GM12872 (cell line): ENCODE data around the gene MACROD2.

Experiments
- TF ChIP-seq, protein P1 (sequence below): IDR thresholded peaks from 3 replicates; pipeline ENCODE4 v1.5.1; 2011; ENCODE audit warnings: low read depth, mild to moderate bottlenecking, low read length, moderate library complexity; ENCODE audit not compliant: insufficient read depth

Gene MACROD2

DNA sequence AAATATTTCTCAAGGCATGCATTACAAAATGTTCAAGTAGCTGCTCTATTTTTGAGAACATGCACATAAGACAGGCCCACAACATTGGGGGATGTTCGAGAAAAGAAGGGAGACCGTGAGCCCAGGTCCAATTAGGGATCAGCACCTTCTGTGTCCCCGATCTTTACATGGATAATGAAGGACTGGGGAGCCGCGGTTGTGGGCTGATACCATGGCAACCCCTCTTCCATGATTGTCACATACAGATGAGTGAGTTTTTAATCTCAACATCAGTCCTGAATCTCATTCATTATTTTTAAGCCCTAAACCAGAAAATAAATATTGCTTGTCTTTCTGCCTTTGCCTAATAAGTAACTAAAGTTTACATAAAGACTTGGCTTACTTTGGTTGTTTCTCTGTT is 1642.2 kb downstream of the MACROD2 start:
- TF ChIP-seq, protein P1, sequence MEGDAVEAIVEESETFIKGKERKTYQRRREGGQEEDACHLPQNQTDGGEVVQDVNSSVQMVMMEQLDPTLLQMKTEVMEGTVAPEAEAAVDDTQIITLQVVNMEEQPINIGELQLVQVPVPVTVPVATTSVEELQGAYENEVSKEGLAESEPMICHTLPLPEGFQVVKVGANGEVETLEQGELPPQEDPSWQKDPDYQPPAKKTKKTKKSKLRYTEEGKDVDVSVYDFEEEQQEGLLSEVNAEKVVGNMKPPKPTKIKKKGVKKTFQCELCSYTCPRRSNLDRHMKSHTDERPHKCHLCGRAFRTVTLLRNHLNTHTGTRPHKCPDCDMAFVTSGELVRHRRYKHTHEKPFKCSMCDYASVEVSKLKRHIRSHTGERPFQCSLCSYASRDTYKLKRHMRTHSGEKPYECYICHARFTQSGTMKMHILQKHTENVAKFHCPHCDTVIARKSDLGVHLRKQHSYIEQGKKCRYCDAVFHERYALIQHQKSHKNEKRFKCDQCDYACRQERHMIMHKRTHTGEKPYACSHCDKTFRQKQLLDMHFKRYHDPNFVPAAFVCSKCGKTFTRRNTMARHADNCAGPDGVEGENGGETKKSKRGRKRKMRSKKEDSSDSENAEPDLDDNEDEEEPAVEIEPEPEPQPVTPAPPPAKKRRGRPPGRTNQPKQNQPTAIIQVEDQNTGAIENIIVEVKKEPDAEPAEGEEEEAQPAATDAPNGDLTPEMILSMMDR = no peak

DNA sequence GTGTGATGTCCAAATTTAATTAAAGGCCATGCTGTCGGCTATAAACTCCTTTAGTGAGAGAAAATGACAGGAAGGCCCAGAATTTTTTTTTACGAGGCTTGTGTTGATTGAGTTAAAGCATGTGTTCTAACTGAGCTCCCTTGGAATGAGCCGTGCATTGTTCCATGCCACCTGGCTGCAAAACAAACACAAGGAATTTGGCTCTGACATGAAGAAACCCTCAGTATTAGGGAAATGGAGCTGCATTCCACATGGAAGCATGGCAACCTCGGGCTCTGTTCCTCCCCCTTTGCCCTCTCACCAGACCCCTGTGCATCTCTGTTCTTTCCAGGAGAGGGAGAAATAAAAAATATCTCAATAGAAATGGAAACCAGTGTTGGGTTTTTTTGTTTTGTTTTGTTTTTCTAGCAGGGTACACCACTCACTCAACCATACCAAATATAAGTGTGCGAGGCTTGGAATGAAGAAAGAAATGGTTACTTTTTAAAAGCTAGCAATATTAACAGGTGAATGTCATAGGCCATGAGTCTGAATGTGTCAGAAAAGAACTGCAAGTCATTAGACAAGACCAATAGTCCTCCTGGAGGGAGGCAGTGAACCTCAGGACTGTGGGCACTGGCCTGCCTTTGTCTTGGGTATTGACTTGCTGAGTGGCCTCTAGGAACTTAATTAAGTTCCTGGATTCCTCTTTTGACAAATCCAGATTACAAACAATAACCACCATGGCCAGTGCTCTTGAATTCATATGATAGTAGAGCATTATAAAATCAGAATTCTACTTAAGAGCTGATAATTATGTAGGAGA is 1642.8 kb downstream of the MACROD2 start:
- TF ChIP-seq, protein P1 = no peak

DNA sequence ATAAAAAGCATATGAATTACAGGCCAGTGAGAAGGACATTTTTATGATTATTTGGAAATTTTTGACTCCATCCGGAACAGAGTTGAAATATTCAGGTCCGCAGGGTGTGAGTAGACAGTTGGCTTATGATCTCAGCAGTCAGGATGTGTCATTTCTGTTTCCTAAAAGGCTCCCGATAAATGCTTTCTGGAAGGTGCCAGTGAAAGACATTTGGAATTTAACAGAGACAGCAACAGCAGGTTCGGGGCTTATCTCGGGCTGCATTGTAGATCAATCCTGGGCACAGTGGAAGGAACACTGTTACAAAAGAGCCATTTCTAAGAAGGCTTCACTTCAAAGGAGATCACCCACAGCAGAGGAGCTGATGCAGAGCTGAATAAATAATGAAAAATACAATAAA is 1643.5 kb downstream of the MACROD2 start:
- TF ChIP-seq, protein P1 = no peak

DNA sequence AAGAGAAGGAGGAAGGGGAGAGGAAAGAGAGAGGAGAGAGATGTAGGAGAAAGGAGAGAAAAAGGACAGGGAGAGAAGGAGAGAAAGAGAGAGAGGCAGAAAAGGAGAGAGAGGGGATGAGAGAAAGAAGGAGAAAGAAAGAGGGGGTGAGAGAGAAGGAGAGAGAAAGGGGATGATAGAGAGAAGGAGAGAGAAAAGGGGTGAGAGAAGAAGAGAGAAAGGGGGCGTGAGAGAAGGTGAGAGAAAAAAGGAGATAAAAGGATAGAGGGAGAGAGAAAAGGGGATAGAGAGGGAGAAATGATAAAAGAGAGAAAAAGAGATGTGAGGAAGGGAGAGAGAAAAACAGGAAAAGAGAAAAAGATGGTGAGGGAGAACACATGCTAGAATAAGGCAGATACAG is 1644.5 kb downstream of the MACROD2 start:
- TF ChIP-seq, protein P1 = no peak

DNA sequence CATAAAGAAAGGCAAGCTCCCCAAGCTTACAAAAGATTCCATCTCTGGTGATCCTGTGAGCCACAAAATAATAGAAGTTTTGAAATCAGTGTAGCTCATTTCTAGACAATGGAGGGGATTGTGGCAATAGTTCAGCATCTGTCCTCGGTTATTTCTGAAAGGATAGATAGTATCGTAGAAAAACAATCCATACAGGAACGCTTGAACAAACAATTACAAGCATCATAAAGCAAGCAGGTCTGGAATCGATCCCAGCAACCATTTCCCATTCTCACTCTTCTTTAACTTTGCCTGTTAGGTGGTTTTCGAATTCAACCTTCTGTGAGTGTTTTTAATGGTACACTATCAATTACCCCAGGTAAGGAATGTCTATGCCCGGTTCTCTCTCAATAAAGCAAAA is 1646.8 kb downstream of the MACROD2 start:
- TF ChIP-seq, protein P1 = no peak

DNA sequence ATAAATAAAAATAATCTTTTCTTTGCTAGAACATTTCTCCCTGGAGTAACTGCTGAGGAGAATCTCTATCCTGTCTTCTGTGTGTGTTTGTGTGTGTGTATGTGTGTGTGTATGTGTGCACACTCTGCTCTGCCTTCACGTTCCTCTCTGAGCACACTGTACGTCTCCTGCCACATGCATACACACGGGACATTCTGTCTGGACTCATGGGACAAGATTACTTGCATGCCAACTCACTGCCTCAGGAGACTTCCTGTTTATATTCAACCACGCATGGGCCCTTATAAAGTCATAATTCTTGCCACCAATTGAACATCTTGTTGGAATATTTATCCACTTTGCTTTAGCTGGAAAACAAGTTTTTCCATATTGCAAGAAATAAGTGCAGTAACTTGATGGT is 1647.4 kb downstream of the MACROD2 start:
- TF ChIP-seq, protein P1 = no peak

DNA sequence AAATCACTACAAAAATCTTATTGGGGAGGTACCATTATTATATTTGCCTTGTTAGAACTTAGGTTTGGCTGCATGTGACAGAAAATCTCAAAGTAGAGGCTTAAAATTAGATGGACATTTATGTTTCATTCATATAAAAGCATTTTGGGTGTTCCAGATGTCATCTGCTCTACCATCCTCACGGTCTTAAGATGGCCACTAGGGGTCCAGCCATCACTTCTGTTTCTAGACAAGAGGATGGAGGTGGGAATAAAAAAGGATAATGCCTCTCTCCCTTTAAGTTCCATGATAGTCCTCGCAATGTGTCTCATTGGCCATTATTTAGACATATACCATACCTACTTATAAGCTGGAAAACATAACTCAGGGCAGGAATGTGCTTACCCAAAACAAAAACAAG is 1648.4 kb downstream of the MACROD2 start:
- TF ChIP-seq, protein P1 = peak; percentile 51; the same call in 2 of the 3 replicates
